GM21515 (cell line): Measurements from ENCODE around the gene RBFOX2.

Experiments used
- ATAC-seq: cut with Tn5 transposase; IDR thresholded peaks from one replicate; pipeline ENCODE4 v1.9.1; 2021; ENCODE audit not compliant: unreplicated experiment

RBFOX2 gene

GRCh38 chr22:35785181-35785923 is 243.3 kb downstream of the RBFOX2 start:
- ATAC-seq = no peak

GRCh38 chr22:35784633-35785032 is 244.0 kb downstream of the RBFOX2 start:
- ATAC-seq = no peak

- ATAC-seq = no peak
These were observed 244.5 kb downstream of the RBFOX2 start for GRCh38 chr22:35783943-35784614.

- ATAC-seq = no peak
These were observed 246.1 kb downstream of the RBFOX2 start for GRCh38 chr22:35782504-35782903.

GRCh38 chr22:35781898-35782297 is 246.7 kb downstream of the RBFOX2 start:
- ATAC-seq = no peak

GRCh38 chr22:35777335-35777975 is 251.2 kb downstream of the RBFOX2 start:
- ATAC-seq = no peak

GRCh38 chr22:35775339-35775738 is 253.3 kb downstream of the RBFOX2 start:
- no peak for ATAC-seq

- no peak for ATAC-seq
These were observed 258.6 kb downstream of the RBFOX2 start for GRCh38 chr22:35769974-35770373.

- no peak for ATAC-seq
These were observed 261.7 kb downstream of the RBFOX2 start for GRCh38 chr22:35766654-35767580.

GRCh38 chr22:35761037-35761436 is 267.6 kb downstream of the RBFOX2 start:
- no peak for ATAC-seq

- no peak for ATAC-seq
These were observed 270.2 kb downstream of the RBFOX2 start for GRCh38 chr22:35758394-35758793.

- ATAC-seq = no peak
These were observed 271.9 kb downstream of the RBFOX2 start for GRCh38 chr22:35756722-35757121.

- ATAC-seq = no peak
These were observed 273.9 kb downstream of the RBFOX2 start for GRCh38 chr22:35754761-35755160.

- ATAC-seq = no peak
These were observed 275.8 kb downstream of the RBFOX2 start for GRCh38 chr22:35752863-35753189.

GRCh38 chr22:35752006-35752862 is 276.4 kb downstream of the RBFOX2 start:
- no peak for ATAC-seq

GRCh38 chr22:35749808-35750207 is 278.8 kb downstream of the RBFOX2 start:
- ATAC-seq = no peak

GRCh38 chr22:35746946-35747703 is 281.5 kb downstream of the RBFOX2 start:
- ATAC-seq = no peak

- no peak for ATAC-seq
These were observed 282.4 kb downstream of the RBFOX2 start for GRCh38 chr22:35746248-35746647.

GRCh38 chr22:35743326-35743860 is 285.2 kb downstream of the RBFOX2 start:
- no peak for ATAC-seq
